Psoas muscle (tissue), 8 donors: ENCODE data around the gene MVK. TPM values are rescaled to one million over a fixed set of nuclear protein-coding genes. Genes with fewer than 3 reads are reported as not detected.

ENCODE experiments used
- ATAC-seq, 4 donors: fragments of 200-7000 bp; cut with Tn5 transposase; one replicate each; pipeline ENCODE4 v1.9.1; 2020; ENCODE audit warnings: moderate library complexity in 3 of 4, mild to moderate bottlenecking in 2 of 4
- DNase-seq, 2 donors: peaks; one replicate each; pipeline ENCODE4 v3.0.0-alpha.2; 2020
- H3K27ac ChIP-seq: fragments of 200-600 bp; one replicate; pipeline ENCODE4 v1.8.0; 2022
- H3K27me3 ChIP-seq, 3 donors: fragments of 200-600 bp in 1 of 3; one replicate each; pipeline versions ENCODE4 v1.6.1 to v1.8.0; 2013 to 2022; ENCODE audit warnings: low read length in 2 of 3, mild to moderate bottlenecking in 2 of 3, moderate library complexity in 1 of 3; ENCODE audit not compliant: insufficient read depth in 3 of 3
- H3K36me3 ChIP-seq, 2 donors: fragments of 200-600 bp in 1 of 2; one replicate each; pipeline versions ENCODE4 v1.6.1 to v1.8.0; 2013 to 2022; ENCODE audit warnings: low read depth in 1 of 2, mild to moderate bottlenecking in 1 of 2, moderate library complexity in 1 of 2; ENCODE audit not compliant: insufficient read depth in 1 of 2
- H3K4me1 ChIP-seq: fragments of 200-600 bp; one replicate; pipeline ENCODE4 v1.8.0; 2022
- H3K4me3 ChIP-seq: fragments of 200-600 bp; one replicate; pipeline ENCODE4 v1.8.0; 2022; ENCODE audit warnings: mild to moderate bottlenecking
- H3K9me3 ChIP-seq: fragments of 200-600 bp; one replicate; pipeline ENCODE4 v1.8.0; 2022
- WGBS, 3 donors: extraction: QIAGEN DNeasy Blood & Tissue Kit; methylation state at CpG; one replicate each; pipeline versions ENCODE4 v1.1.6 to v1.1.7; 2013; 5-methylcytosine and 5-hydroxymethylcytosine counted together
- intact Hi-C, 2 donors: fragments of 100-400 bp; cut with DNase I; formaldehyde crosslinking; loops; one replicate each; pipeline versions ENCODE4 v1.11.0 to v1.14.2; 2022
- long read RNA-seq, 2 donors: library from polyadenylated mRNA; unstranded; transcript quantifications; one replicate each; pipeline ENCODE4 v2.0.0, GENCODE V29; 2021
- polyA plus RNA-seq, 3 donors: library from polyadenylated mRNA; stranded (reverse); fragments of 200-250 nt; gene quantifications; one replicate each; pipeline ENCODE4 v1.2.3, GENCODE V29; 2013
- total RNA-seq, 4 donors: library from RNA; stranded (reverse); fragmentation: NEBNext Ultra II Directional in 2 of 4; extraction: Animal tissue kit (Norgen Biotek cat#: 25700) in 2 of 4; gene quantifications; one replicate each; pipeline versions ENCODE4 v1.2.1 to v1.2.4, GENCODE V29; 2021 to 2023
- TF ChIP-seq, protein P1 (sequence below): fragments of 200-600 bp; IDR thresholded peaks from one replicate; pipeline ENCODE4 v1.8.0; 2022; ENCODE audit warnings: antibody characterized with exemption
- donor health status: healthy with polysubstance abuse.
- donor health status: DM: no; HTN: no; CAD: no; lungs with moderate emphysema.
- donor health status: Bipolar disorder and iron deficiency.
- donor health status: healthy.
- donor health status: DM: yes; HTN: yes; CAD: no.
- donor health status: DM: no; HTN: no; CAD: no.
- donor health status: DM: no; HTN: no; CAD: no.
- donor health status: DM: yes; HTN: yes; CAD: no.

The MVK gene
- total RNA-seq (10 to 100 TPM in 1 of 4 donors, 1 to 10 TPM in 3; 7.5 to 11.4 (median 8.7) TPM), polyA plus RNA-seq (10 to 100 TPM in 2 of 3 donors, 1 to 10 TPM in 1; 6.4 to 10.5 (median 10.2) TPM)
- long read RNA-seq, donor 1, transcript MVK-201 (11 exons, 1,956 nt), result major isoform, 9 of 11 reads
- long read RNA-seq, donor 1, partial matches to known transcripts, result 0 of 11 reads
- long read RNA-seq, donor 1, other reads (novel, unspliced or antisense), result 2 of 11 reads
- long read RNA-seq, donor 2, transcript MVK-201 (11 exons, 1,956 nt), result major isoform, 13 of 26 reads
- long read RNA-seq, donor 2, partial matches to known transcripts, result 1 of 26 reads
- long read RNA-seq, donor 2, other reads (novel, unspliced or antisense), result 9 of 26 reads

GRCh38 chr12:109573029-109573913 lies at the start of gene MVK, which contains the start of gene MMAB:
TSS of gene MVK (plus strand) at chr12:109573794. CDS start at chr12:109574823, 1,029 bp downstream.
TSS of gene MMAB (minus strand) at chr12:109573504. CDS start at chr12:109573480, 24 bp downstream.
- 0 to 1% (median 1%) methylated on average over 63 to 74 of the region's 74 CpGs for WGBS, 3 donors
- H3K27ac ChIP-seq, result peak within 1 kb of the TSS; percentile 92
- peaks cover 1 to 74% of the 10 kb centered on the region in 2 donors for H3K36me3 ChIP-seq
- TF ChIP-seq, protein P1, sequence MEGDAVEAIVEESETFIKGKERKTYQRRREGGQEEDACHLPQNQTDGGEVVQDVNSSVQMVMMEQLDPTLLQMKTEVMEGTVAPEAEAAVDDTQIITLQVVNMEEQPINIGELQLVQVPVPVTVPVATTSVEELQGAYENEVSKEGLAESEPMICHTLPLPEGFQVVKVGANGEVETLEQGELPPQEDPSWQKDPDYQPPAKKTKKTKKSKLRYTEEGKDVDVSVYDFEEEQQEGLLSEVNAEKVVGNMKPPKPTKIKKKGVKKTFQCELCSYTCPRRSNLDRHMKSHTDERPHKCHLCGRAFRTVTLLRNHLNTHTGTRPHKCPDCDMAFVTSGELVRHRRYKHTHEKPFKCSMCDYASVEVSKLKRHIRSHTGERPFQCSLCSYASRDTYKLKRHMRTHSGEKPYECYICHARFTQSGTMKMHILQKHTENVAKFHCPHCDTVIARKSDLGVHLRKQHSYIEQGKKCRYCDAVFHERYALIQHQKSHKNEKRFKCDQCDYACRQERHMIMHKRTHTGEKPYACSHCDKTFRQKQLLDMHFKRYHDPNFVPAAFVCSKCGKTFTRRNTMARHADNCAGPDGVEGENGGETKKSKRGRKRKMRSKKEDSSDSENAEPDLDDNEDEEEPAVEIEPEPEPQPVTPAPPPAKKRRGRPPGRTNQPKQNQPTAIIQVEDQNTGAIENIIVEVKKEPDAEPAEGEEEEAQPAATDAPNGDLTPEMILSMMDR, result no peak
- H3K4me1 ChIP-seq, result peaks cover 17% of the 10 kb centered on the region
- DNase-seq, result peak; percentile 98 to 99
- peak within 1 kb of the TSS; percentile 83 for H3K4me3 ChIP-seq
- intact Hi-C loops, result no loop called here
- peak; percentile 97 to 99 (median 98) for ATAC-seq
- no peaks in the 10 kb centered on the region for H3K27me3 ChIP-seq
- H3K9me3 ChIP-seq, result no peaks in the 10 kb centered on the region

GRCh38 chr12:109524466-109525278 lies 48.9 kb upstream of the MVK start:
- H3K36me3 ChIP-seq, result peaks cover 0 to 99% of the 10 kb centered on the region in 2 donors
- intact Hi-C loops, result loop anchor here in 1 of 2 donors (5.0 kb wide), 1 partner anchor 73 kb away; no protein-coding TSS in a partner anchor
- 81 to 87% (median 85%) methylated on average over 26 of the region's 26 CpGs for WGBS, 3 donors
- TF ChIP-seq, protein P1, result no peak
- no peak overlapping the region for H3K4me3 ChIP-seq
- no peaks in the 10 kb centered on the region for H3K9me3 ChIP-seq
- H3K4me1 ChIP-seq, result no peaks in the 10 kb centered on the region
- H3K27me3 ChIP-seq, result no peaks in the 10 kb centered on the region
- no peak for ATAC-seq
- no peak overlapping the region for H3K27ac ChIP-seq
- no peak for DNase-seq

DNA sequence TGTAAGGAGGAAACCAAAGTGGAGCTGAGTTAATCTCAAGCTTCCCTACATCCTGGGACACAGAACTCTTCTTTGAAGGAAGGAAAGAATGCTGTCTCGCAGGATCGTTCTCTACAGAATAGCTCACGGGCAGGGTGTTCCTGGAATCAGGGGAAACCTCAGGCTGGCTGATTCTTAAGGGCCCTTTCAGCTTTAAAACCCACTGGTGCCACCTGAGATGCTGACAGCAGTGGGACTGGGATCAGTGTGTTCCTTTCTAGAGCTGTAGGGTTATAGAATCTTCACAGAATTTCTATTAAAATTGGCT lies 48.4 kb upstream of the MVK start:
- DNase-seq (no peak), ATAC-seq (no peak)
- intact Hi-C loops, result no loop called here
- H3K4me3 ChIP-seq, result no peak overlapping the region
- peaks cover 0 to 99% of the 10 kb centered on the region in 2 donors for H3K36me3 ChIP-seq
- TF ChIP-seq, protein P1, result no peak
- H3K27ac ChIP-seq, result no peak overlapping the region
- no peaks in the 10 kb centered on the region for H3K9me3 ChIP-seq
- no peaks in the 10 kb centered on the region for H3K4me1 ChIP-seq
- WGBS, 3 donors, result 90 to 94% (median 92%) methylated on average over 3 of the region's 3 CpGs
- H3K27me3 ChIP-seq, result no peaks in the 10 kb centered on the region

DNA sequence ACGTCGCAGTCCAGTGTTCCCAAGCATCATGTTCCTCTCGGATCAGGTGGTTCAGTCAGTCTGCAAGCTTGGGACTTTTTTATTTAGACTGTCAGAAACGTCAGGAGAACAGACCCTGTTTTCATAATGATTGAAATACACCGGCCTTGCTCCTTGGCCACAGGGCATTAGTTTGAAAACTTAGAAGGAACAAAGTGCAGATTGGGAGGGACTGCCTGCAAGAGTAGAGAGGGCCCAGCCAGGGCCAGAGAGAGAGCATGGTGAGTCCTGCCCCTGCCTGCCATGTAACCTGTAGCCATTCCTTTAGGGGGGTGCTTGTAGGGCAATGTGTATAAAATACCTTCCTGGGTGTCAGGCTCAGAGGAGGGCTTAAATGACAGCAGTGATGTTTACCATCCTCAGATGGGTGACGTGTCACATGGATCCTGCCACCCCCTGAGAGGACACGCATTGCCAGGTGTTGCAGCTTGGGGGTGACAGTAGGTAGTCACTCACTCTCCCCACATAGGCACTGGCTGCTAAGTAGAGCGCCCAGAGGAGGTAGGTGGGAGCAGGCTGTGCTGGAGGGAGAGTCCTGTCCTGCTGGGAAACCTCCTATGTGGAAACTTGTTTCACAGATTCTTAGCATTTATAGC lies 46.0 kb upstream of the MVK start:
- H3K27me3 ChIP-seq, result no peaks in the 10 kb centered on the region
- intact Hi-C loops, result no loop called here
- H3K4me1 ChIP-seq, result no peaks in the 10 kb centered on the region
- no peak overlapping the region for H3K4me3 ChIP-seq
- H3K27ac ChIP-seq, result no peak overlapping the region
- no peaks in the 10 kb centered on the region for H3K9me3 ChIP-seq
- ATAC-seq (no peak), DNase-seq (no peak)
- 58 to 79% (median 75%) methylated on average over 8 of the region's 8 CpGs for WGBS, 3 donors
- TF ChIP-seq, protein P1, result no peak
- peaks cover 5 to 98% of the 10 kb centered on the region in 2 donors for H3K36me3 ChIP-seq
